Measurements from ENCODE around the gene DRD3.

DRD3 gene

DNA sequence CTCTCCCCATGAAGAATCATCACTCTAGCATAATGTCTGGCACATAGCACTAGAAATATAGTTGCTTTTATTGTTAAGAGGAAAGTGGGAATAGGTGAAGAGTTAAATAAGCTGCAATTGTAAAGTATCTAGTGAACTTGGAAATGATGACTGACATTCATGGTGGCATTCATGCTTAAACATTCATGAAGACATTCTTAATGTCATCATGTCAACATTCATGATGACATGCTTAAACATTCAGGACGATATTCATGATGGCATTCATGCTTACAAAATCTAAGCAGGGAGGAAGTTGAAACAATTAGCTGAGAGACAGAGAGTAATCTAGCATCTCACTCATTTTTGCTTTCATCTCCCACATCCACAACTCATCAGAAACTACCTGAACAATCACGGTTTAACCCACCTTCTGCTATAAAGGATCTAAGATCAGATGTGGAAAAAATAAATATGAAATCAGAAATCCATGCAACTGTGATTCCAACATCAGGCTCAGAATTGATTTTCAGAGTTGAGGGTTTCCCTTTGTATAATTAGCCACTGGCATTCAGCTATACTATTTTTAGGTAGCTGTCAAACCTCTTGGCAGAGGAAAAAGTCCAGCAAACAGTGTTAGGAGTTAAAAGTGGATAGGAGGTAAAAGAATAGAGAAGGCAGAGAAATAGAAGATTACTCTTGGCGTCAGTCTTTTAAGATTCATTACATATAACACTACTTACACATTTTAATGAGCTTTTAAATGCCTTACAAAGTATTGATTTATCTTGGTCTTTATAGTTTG lies 3.5 kb downstream of the DRD3 start:
- no peak for TF ChIP-seq ZBTB17 (tag by site-specific recombination; IDR thresholded peaks at IDR 0.05)
- TF ChIP-seq MEIS1 (CRISPR knock-in tag; IDR thresholded peaks at IDR 0.05; ENCODE audit: borderline replicate concordance): no peak
- Histone ChIP-seq H3K4me1 (ENCODE audit: control insufficient read depth, insufficient read depth, low read length) (no peaks in the 10 kb centered on the region), H3K36me3 (ENCODE audit: control insufficient read depth in 2 of 2, insufficient read depth in 1 of 2, low read length in 2 of 2) (no peaks in the 10 kb centered on the region), H3K9me3 (ENCODE audit: control insufficient read depth, insufficient read depth, low read depth, low read length) (no peaks in the 10 kb centered on the region), H3K4me3 (ENCODE audit: low read depth, low read length) (no peak overlapping the region), H3K27ac (ENCODE audit: extremely low read depth, low read depth, low read length) (no peak overlapping the region)
- POLR2A ChIA-PET: no interaction called here
- CTCF ChIA-PET: interaction anchor here (0.7 to 0.9 kb wide), 2 partner anchors 24 to 41 kb away, joined by 4 read pairs; no protein-coding TSS in a partner anchor

DNA sequence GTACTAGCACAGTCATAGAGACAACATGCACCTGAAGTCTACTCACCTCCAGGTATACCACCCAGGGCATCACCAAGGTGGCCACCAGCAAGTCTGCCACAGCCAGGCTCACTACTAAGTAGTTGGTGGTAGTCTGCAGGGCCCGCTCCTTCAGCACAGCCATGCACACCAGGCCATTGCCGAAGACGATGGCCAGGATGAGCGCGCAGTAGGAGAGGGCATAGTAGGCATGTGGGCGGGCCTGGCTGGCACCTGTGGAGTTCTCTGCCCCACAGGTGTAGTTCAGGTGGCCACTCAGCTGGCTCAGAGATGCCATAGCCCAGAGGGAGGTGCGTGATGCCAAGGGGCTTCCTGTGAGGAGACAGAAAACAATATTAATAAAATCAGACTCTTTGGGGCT lies 7.2 kb downstream of the DRD3 start:
- CTCF ChIA-PET: no interaction called here

DNA sequence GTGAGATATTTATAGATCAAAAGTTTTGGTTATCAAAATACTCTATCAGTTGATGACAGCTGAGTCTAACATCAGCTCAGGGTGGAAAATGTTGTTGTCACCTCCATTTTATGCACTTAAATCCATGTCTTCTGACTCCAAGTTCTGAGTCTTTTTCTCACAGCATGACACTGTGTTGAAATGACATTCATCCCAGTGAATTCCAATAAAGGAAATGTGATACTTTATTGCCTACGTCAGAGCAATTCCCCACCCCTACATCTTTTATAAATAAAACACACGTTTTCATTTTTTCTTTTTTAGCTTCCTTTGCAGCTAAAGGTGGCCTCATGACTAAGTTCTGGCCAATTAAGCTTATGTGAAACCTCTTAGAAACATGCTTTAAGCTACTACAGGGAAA lies 10.7 kb downstream of the DRD3 start:
- ChIA-PET POLR2A (no interaction called here), CTCF (interaction anchor here (0.5 to 1.6 kb wide), 4 partner anchors 10 to 194 kb away, joined by 3 to 5 read pairs (median 4); no protein-coding TSS in a partner anchor)
- Histone ChIP-seq H3K4me1 (ENCODE audit: control insufficient read depth, insufficient read depth, low read length) (no peaks in the 10 kb centered on the region), H3K9me3 (ENCODE audit: control insufficient read depth, insufficient read depth, low read depth, low read length) (no peaks in the 10 kb centered on the region), H3K4me3 (ENCODE audit: low read depth, low read length) (no peak overlapping the region), H3K36me3 (ENCODE audit: control insufficient read depth in 2 of 2, insufficient read depth in 1 of 2, low read length in 2 of 2) (no peaks in the 10 kb centered on the region), H3K27ac (ENCODE audit: extremely low read depth, low read depth, low read length) (no peak overlapping the region)
- TF ChIP-seq ZNF561 (tag by site-specific recombination; IDR thresholded peaks at IDR 0.05; ENCODE audit: borderline replicate concordance) (no peak), ZNF664 (tag by site-specific recombination; IDR thresholded peaks at IDR 0.05) (no peak)

More for the DNA sequence above, 7.2 kb downstream of the DRD3 start:
- H3K27ac ChIP-seq (ENCODE audit: extremely low read depth, low read depth, low read length): no peak overlapping the region
- H3K9me3 ChIP-seq (ENCODE audit: control insufficient read depth, insufficient read depth, low read depth, low read length): no peaks in the 10 kb centered on the region
- no peak overlapping the region for H3K4me3 ChIP-seq (ENCODE audit: low read depth, low read length)
- POLR2A ChIA-PET: no interaction called here
- H3K36me3 ChIP-seq (ENCODE audit: control insufficient read depth in 2 of 2, insufficient read depth in 1 of 2, low read length in 2 of 2): no peaks in the 10 kb centered on the region
- TF ChIP-seq ZSCAN5A (tag by site-specific recombination; IDR thresholded peaks at IDR 0.05): no peak
- TF ChIP-seq ZNF133 (tag by site-specific recombination; IDR thresholded peaks at IDR 0.05): no peak
- TF ChIP-seq ZNF404 (tag by site-specific recombination; IDR thresholded peaks at IDR 0.05): no peak
- TF ChIP-seq ZBTB21 (tag by site-specific recombination; IDR thresholded peaks at IDR 0.05): no peak
- TF ChIP-seq, protein P1, sequence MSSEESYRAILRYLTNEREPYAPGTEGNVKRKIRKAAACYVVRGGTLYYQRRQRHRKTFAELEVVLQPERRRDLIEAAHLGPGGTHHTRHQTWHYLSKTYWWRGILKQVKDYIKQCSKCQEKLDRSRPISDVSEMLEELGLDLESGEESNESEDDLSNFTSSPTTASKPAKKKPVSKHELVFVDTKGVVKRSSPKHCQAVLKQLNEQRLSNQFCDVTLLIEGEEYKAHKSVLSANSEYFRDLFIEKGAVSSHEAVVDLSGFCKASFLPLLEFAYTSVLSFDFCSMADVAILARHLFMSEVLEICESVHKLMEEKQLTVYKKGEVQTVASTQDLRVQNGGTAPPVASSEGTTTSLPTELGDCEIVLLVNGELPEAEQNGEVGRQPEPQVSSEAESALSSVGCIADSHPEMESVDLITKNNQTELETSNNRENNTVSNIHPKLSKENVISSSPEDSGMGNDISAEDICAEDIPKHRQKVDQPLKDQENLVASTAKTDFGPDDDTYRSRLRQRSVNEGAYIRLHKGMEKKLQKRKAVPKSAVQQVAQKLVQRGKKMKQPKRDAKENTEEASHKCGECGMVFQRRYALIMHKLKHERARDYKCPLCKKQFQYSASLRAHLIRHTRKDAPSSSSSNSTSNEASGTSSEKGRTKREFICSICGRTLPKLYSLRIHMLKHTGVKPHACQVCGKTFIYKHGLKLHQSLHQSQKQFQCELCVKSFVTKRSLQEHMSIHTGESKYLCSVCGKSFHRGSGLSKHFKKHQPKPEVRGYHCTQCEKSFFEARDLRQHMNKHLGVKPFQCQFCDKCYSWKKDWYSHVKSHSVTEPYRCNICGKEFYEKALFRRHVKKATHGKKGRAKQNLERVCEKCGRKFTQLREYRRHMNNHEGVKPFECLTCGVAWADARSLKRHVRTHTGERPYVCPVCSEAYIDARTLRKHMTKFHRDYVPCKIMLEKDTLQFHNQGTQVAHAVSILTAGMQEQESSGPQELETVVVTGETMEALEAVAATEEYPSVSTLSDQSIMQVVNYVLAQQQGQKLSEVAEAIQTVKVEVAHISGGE (tag by site-specific recombination; conservative IDR thresholded peaks at IDR 0.05; ENCODE audit: low read depth): no peak
- no peaks in the 10 kb centered on the region for H3K4me1 ChIP-seq (ENCODE audit: control insufficient read depth, insufficient read depth, low read length)

DNA sequence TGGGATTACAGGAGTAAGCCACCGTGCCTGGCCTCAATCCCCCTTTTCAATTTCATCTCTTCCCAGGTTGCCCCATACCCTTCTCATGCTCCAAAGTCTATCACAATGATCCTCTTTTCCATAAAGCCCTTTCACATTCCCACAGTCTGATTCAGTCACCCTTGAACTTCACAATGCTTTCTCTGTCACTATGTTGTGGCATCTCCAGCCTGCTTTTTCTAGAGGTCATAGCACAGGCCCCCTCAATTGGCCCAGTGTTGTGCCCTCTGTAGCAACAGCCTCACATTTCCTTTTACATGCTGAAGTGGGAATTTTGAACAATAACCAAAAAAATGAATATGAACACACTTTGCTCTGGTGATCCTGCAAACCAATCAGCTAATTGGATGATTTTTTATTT lies 21.5 kb downstream of the DRD3 start:
- TF ChIP-seq ZSCAN16 (tag by site-specific recombination; IDR thresholded peaks at IDR 0.05): no peak
- no peak for TF ChIP-seq ZNF366 (tag by site-specific recombination; conservative IDR thresholded peaks at IDR 0.05)
- no peak for TF ChIP-seq MYNN (tag by site-specific recombination; IDR thresholded peaks at IDR 0.05; ENCODE audit: borderline replicate concordance)
- no peak for TF ChIP-seq ZNF518A (tag by site-specific recombination; conservative IDR thresholded peaks at IDR 0.05; ENCODE audit: low read depth)
- TF ChIP-seq ZBTB21 (tag by site-specific recombination; IDR thresholded peaks at IDR 0.05): no peak
- Histone ChIP-seq H3K4me3 (ENCODE audit: low read depth, low read length) (no peak overlapping the region), H3K36me3 (ENCODE audit: control insufficient read depth in 2 of 2, insufficient read depth in 1 of 2, low read length in 2 of 2) (no peaks in the 10 kb centered on the region), H3K27ac (ENCODE audit: extremely low read depth, low read depth, low read length) (no peak overlapping the region), H3K4me1 (ENCODE audit: control insufficient read depth, insufficient read depth, low read length) (no peaks in the 10 kb centered on the region), H3K9me3 (ENCODE audit: control insufficient read depth, insufficient read depth, low read depth, low read length) (no peaks in the 10 kb centered on the region)
- POLR2A ChIA-PET: no interaction called here
- CTCF ChIA-PET: interaction anchor here (0.7 kb wide), 2 partner anchors 926 to 1642 kb away, joined by 3 read pairs; no protein-coding TSS in a partner anchor
